Astrocyte of the hippocampus (primary cell): Measurements from ENCODE around the gene INHBC.

Experiments
- DNase-seq: peaks from one replicate; pipeline ENCODE4 v3.0.0; 2011; ENCODE audit warnings: low read depth, low spot score

The INHBC gene

GRCh38 chr12:57454213-57454565 is 19.6 kb downstream of the INHBC start:
- no peak for DNase-seq

GRCh38 chr12:57454566-57455373 is 20.2 kb downstream of the INHBC start, which contains the start of gene INHBE:
Gene INHBE, plus strand, starts transcription at chr12:57455307. Its CDS starts 230 bp downstream, at chr12:57455537.
- DNase-seq: peak; percentile 49

GRCh38 chr12:57455374-57456144 is 21.0 kb downstream of the INHBC start:
- DNase-seq: no peak

GRCh38 chr12:57456145-57456700 is 21.6 kb downstream of the INHBC start:
- peak; percentile 63 for DNase-seq

GRCh38 chr12:57456737-57457490 is 22.3 kb downstream of the INHBC start:
- no peak for DNase-seq

GRCh38 chr12:57458665-57459054 is 24.1 kb downstream of the INHBC start:
- DNase-seq: no peak

- peak; percentile 98 for DNase-seq
Measured at GRCh38 chr12:57459055-57459749, 24.6 kb downstream of the INHBC start.

GRCh38 chr12:57459750-57460467 is 25.3 kb downstream of the INHBC start, which contains the start of gene GLI1:
Gene GLI1, plus strand, starts transcription at chr12:57459785. Its CDS starts 3,907 bp downstream, at chr12:57463692.
- peak; percentile 18 for DNase-seq

GRCh38 chr12:57460468-57460784 is 25.8 kb downstream of the INHBC start:
- no peak for DNase-seq

- peak; percentile 11 for DNase-seq
Measured at GRCh38 chr12:57460841-57461275, 26.3 kb downstream of the INHBC start.

- peak; percentile 73 for DNase-seq
Measured at GRCh38 chr12:57461276-57461916, 26.8 kb downstream of the INHBC start.

GRCh38 chr12:57461917-57462250 is 27.3 kb downstream of the INHBC start:
- no peak for DNase-seq

- DNase-seq: peak; percentile 95
Measured at GRCh38 chr12:57462251-57462911, 27.8 kb downstream of the INHBC start.

- DNase-seq: no peak
Measured at GRCh38 chr12:57462912-57463253, 28.3 kb downstream of the INHBC start.

GRCh38 chr12:57464569-57464968 is 30.0 kb downstream of the INHBC start:
- no peak for DNase-seq

GRCh38 chr12:57465030-57465746 is 30.6 kb downstream of the INHBC start:
- DNase-seq: no peak

- DNase-seq: no peak
Measured at GRCh38 chr12:57465747-57466505, 31.3 kb downstream of the INHBC start.

GRCh38 chr12:57467212-57467874 is 32.8 kb downstream of the INHBC start:
- DNase-seq: no peak
